ENCODE measurements around the gene DDX24.

DDX24 gene

GRCh38 chr14:94029671-94030203 lies 51.3 kb downstream of the DDX24 start:
- DNase-seq = no peak

GRCh38 chr14:94029265-94029664 lies 51.7 kb downstream of the DDX24 start:
- DNase-seq = no peak

- no peak for DNase-seq
Observed at GRCh38 chr14:94028450-94028826, 52.6 kb downstream of the DDX24 start.

- no peak for DNase-seq
Observed at GRCh38 chr14:94027566-94028449, 53.2 kb downstream of the DDX24 start.

GRCh38 chr14:94026889-94027469 lies 54.0 kb downstream of the DDX24 start:
- no peak for DNase-seq

GRCh38 chr14:94026173-94026888 lies 54.7 kb downstream of the DDX24 start, which contains the start of gene OTUB2:
OTUB2 (plus strand) TSS chr14:94026340; CDS start chr14:94026538, 198 bp downstream.
- peak; percentile 98 for DNase-seq

- DNase-seq = no peak
Observed at GRCh38 chr14:94025720-94026119, 55.3 kb downstream of the DDX24 start.

GRCh38 chr14:94024549-94024948 lies 56.5 kb downstream of the DDX24 start:
- DNase-seq = no peak

GRCh38 chr14:94022532-94023411 lies 58.2 kb downstream of the DDX24 start:
- DNase-seq = no peak

GRCh38 chr14:94021416-94022157 lies 59.4 kb downstream of the DDX24 start:
- no peak for DNase-seq

GRCh38 chr14:94021001-94021400 lies 60.0 kb downstream of the DDX24 start:
- DNase-seq = no peak

- no peak for DNase-seq
Observed at GRCh38 chr14:94020267-94020666, 60.7 kb downstream of the DDX24 start.

- DNase-seq = no peak
Observed at GRCh38 chr14:94019329-94019728, 61.7 kb downstream of the DDX24 start.

GRCh38 chr14:94018308-94018707 lies 62.7 kb downstream of the DDX24 start:
- DNase-seq = no peak

GRCh38 chr14:94016446-94016976 lies 64.5 kb downstream of the DDX24 start:
- DNase-seq = no peak

GRCh38 chr14:94015223-94015622 lies 65.8 kb downstream of the DDX24 start:
- DNase-seq = no peak

- no peak for DNase-seq
Observed at GRCh38 chr14:94014382-94014781, 66.6 kb downstream of the DDX24 start.

GRCh38 chr14:94011795-94012194 lies 69.2 kb downstream of the DDX24 start:
- no peak for DNase-seq

- no peak for DNase-seq
Observed at GRCh38 chr14:94010625-94011024, 70.4 kb downstream of the DDX24 start.

- DNase-seq = no peak
Observed at GRCh38 chr14:94009767-94010166, 71.2 kb downstream of the DDX24 start.

GRCh38 chr14:94008234-94008633 lies 72.8 kb downstream of the DDX24 start:
- no peak for DNase-seq

Measured in midbrain (tissue), 1 donor.